SKM-1 treated with dmso at 0.1 percent for 144 hours (cell line): Measurements from ENCODE around the gene RTF1.

Experiments used
- DNase-seq: peaks from one replicate; lab custom pipeline; 2025; ENCODE audit not compliant: unreplicated experiment; lab: John Stamatoyannopoulos, UW

The RTF1 gene

GRCh38 chr15:41502795-41503668 is 86.1 kb downstream of the RTF1 start:
- no peak for DNase-seq

GRCh38 chr15:41503669-41504010 is 86.7 kb downstream of the RTF1 start:
- no peak for DNase-seq

- DNase-seq, result no peak
Measured at GRCh38 chr15:41504751-41505492, 88.0 kb downstream of the RTF1 start.

GRCh38 chr15:41505776-41506175 is 88.9 kb downstream of the RTF1 start:
- no peak for DNase-seq

- peak; percentile 49 for DNase-seq
Measured at GRCh38 chr15:41506796-41507341, 90.0 kb downstream of the RTF1 start.

- no peak for DNase-seq
Measured at GRCh38 chr15:41507820-41508290, 91.0 kb downstream of the RTF1 start.

GRCh38 chr15:41510728-41511127 is 93.8 kb downstream of the RTF1 start:
- no peak for DNase-seq

GRCh38 chr15:41511331-41511898 is 94.5 kb downstream of the RTF1 start:
- DNase-seq, result no peak

GRCh38 chr15:41511899-41512369 is 95.0 kb downstream of the RTF1 start:
- DNase-seq, result no peak

- DNase-seq, result no peak
Measured at GRCh38 chr15:41512512-41512939, 95.6 kb downstream of the RTF1 start.

- no peak for DNase-seq
Measured at GRCh38 chr15:41512940-41513505, 96.1 kb downstream of the RTF1 start.

GRCh38 chr15:41513506-41514227 is 96.8 kb downstream of the RTF1 start, which contains the start of gene LTK:
Gene LTK (minus strand): TSS chr15:41513827. CDS start chr15:41513709, 118 bp downstream.
- no peak for DNase-seq

GRCh38 chr15:41517895-41518449 is 101.1 kb downstream of the RTF1 start:
- no peak for DNase-seq

GRCh38 chr15:41520636-41521035 is 103.7 kb downstream of the RTF1 start:
- DNase-seq, result no peak

- no peak for DNase-seq
Measured at GRCh38 chr15:41521614-41522013, 104.7 kb downstream of the RTF1 start.

- no peak for DNase-seq
Measured at GRCh38 chr15:41523097-41523496, 106.2 kb downstream of the RTF1 start.

GRCh38 chr15:41530363-41530956 is 113.6 kb downstream of the RTF1 start:
- DNase-seq, result no peak
